Measurements from ENCODE around the gene MTMR2. TPM values are rescaled to one million over a fixed set of nuclear protein-coding genes. Genes with fewer than 3 reads are reported as not detected.
A peak's percentile ranks its signal among the peaks of the same experiment; 100 is the strongest.

MTMR2 gene
- polyA plus RNA-seq, 1 of the 3 experiments (the other 2 are of a cell fraction), result 8.6 TPM

DNA sequence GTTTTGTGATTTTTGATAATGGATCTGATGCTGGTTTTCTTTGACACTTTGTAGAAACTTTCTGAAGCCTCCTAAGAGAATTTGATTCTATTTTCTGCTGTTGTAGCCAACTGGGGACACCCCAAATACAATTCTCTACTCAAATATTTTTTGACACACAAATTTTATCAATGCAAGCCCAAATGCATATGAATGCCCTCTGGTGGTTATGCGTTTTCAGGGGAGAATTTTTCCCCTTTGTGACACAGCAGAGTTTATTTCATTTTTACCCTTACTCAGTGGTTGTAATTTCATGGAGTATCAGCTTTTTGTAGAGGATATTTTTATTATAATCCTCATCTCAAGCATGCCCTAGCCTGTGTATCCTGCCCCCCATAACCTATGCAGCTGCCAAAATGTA lies 44.7 kb upstream of the MTMR2 start:
- no peak for DNase-seq
- H3K4me1 ChIP-seq (ENCODE audit: control insufficient read depth in 1 of 2, insufficient read depth in 2 of 2, low read depth in 1 of 2, low read length in 1 of 2), result no peaks in the 10 kb centered on the region
- no peak overlapping the region for H3K4me3 ChIP-seq (ENCODE audit: low read depth in 2 of 2, low read length in 1 of 2)
- H3K9me2 ChIP-seq, result no peaks in the 10 kb centered on the region
- H3K27ac ChIP-seq (ENCODE audit: low read depth in 2 of 2, low read length in 1 of 2), result no peak overlapping the region
- POLR2A ChIA-PET, result no interaction called here
- CTCF ChIA-PET, result interaction anchor here (1.4 kb wide), 1 partner anchor 375 kb away, joined by 5 read pairs; the partner anchor contains the start of gene MAML2
- peaks cover 12% of the 10 kb centered on the region for H3F3A ChIP-seq (replicated peaks; ENCODE audit: insufficient read depth)
- no peaks in the 10 kb centered on the region for H3K27me3 ChIP-seq (ENCODE audit: insufficient read depth)
- no peaks in the 10 kb centered on the region for H3K9me3 ChIP-seq
- H3K79me2 ChIP-seq (ENCODE audit: insufficient read depth), result no peaks in the 10 kb centered on the region
- no peaks in the 10 kb centered on the region for H4K20me1 ChIP-seq (ENCODE audit: insufficient read depth)
- H3K4me2 ChIP-seq, result no peak overlapping the region
- no peaks in the 10 kb centered on the region for H3K36me3 ChIP-seq (replicated peaks in 1 of 2; ENCODE audit: control insufficient read depth in 1 of 2, insufficient read depth in 2 of 2, low read length in 1 of 2)
- H2AFZ ChIP-seq (ENCODE audit: low read depth), result no peak overlapping the region
- H3K9ac ChIP-seq, result no peak overlapping the region
- peak; percentile 47 for TF ChIP-seq CTCF (IDR thresholded peaks at IDR 0.05)
- no peak for TF ChIP-seq ZBTB33 (IDR thresholded peaks at IDR 0.05; ENCODE audit: borderline replicate concordance, low read depth)
- 52% methylated on average over 1 of the region's 1 CpG for WGBS (ENCODE audit: low lambda C conversion rate)

- ChIA-PET POLR2A (no interaction called here), CTCF (interaction anchor here (0.6 to 1.3 kb wide), 2 partner anchors 63 to 129 kb away, joined by 3 read pairs; no protein-coding TSS in a partner anchor)
- Histone ChIP-seq H3K9ac (no peak overlapping the region), H3F3A (replicated peaks; ENCODE audit: insufficient read depth) (peaks cover 8% of the 10 kb centered on the region), H2AFZ (ENCODE audit: low read depth) (no peak overlapping the region), H3K27ac (ENCODE audit: low read depth in 2 of 2, low read length in 1 of 2) (no peak overlapping the region), H3K27me3 (ENCODE audit: insufficient read depth) (no peaks in the 10 kb centered on the region), H3K4me1 (ENCODE audit: control insufficient read depth in 1 of 2, insufficient read depth in 2 of 2, low read depth in 1 of 2, low read length in 1 of 2) (no peaks in the 10 kb centered on the region), H3K4me3 (ENCODE audit: low read depth in 2 of 2, low read length in 1 of 2) (no peak overlapping the region), H3K79me2 (ENCODE audit: insufficient read depth) (no peaks in the 10 kb centered on the region), H4K20me1 (ENCODE audit: insufficient read depth) (no peaks in the 10 kb centered on the region), H3K9me2 (no peaks in the 10 kb centered on the region), H3K4me2 (no peak overlapping the region), H3K36me3 (replicated peaks in 1 of 2; ENCODE audit: control insufficient read depth in 1 of 2, insufficient read depth in 2 of 2, low read length in 1 of 2) (no peaks in the 10 kb centered on the region), H3K9me3 (no peaks in the 10 kb centered on the region)
- DNase-seq, result no peak
- WGBS (ENCODE audit: low lambda C conversion rate), result 69% methylated on average over 1 of the region's 1 CpG
- TF ChIP-seq TAF1 (IDR thresholded peaks at IDR 0.05; ENCODE audit: borderline replicate concordance, low read depth, low read length), result no peak
- TF ChIP-seq RCOR1 (IDR thresholded peaks at IDR 0.05; ENCODE audit: low read length), result no peak
- TF ChIP-seq SIN3A (IDR thresholded peaks at IDR 0.05; ENCODE audit: borderline replicate concordance, low read depth, low read length), result no peak
- TF ChIP-seq RFX5 (IDR thresholded peaks at IDR 0.05; ENCODE audit: low read length), result no peak
- no peak for TF ChIP-seq FOXJ3 (CRISPR knock-in tag; IDR thresholded peaks at IDR 0.05)
- TF ChIP-seq MXI1 (IDR thresholded peaks at IDR 0.05; ENCODE audit: low read depth, low read length), result no peak
- TF ChIP-seq ZBTB33 (IDR thresholded peaks at IDR 0.05; ENCODE audit: borderline replicate concordance, low read depth), result no peak
- no peak for TF ChIP-seq USF1 (IDR thresholded peaks at IDR 0.05; ENCODE audit: borderline replicate concordance, low read depth)
- TF ChIP-seq FOXM1 (IDR thresholded peaks at IDR 0.05; ENCODE audit: low read depth), result no peak
- TF ChIP-seq SMC3 (IDR thresholded peaks at IDR 0.05; ENCODE audit: low read depth, low read length), result no peak
- no peak for TF ChIP-seq CTCF (IDR thresholded peaks at IDR 0.05)
- no peak for TF ChIP-seq NRF1 (IDR thresholded peaks at IDR 0.05; ENCODE audit: low read depth, low read length)
- no peak for TF ChIP-seq ELF1 (IDR thresholded peaks at IDR 0.05)
- no peak for TF ChIP-seq POLR2AphosphoS5 (IDR thresholded peaks at IDR 0.05; ENCODE audit: low read depth, low read length)
- TF ChIP-seq FOSL2 (IDR thresholded peaks at IDR 0.05; ENCODE audit: borderline replicate concordance, low read depth), result no peak
- TF ChIP-seq, protein P1, sequence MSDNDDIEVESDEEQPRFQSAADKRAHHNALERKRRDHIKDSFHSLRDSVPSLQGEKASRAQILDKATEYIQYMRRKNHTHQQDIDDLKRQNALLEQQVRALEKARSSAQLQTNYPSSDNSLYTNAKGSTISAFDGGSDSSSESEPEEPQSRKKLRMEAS (IDR thresholded peaks at IDR 0.05; ENCODE audit: low read depth), result no peak
- no peak for TF ChIP-seq TCF12 (IDR thresholded peaks at IDR 0.05)
Observed at GRCh38 chr11:95964281-95964680, 40.4 kb upstream of the MTMR2 start.
